HG03135 (cell line): ENCODE data around the gene SERBP1.
A peak's percentile ranks its signal among the peaks of the same experiment; 100 is the strongest.
"Not testable (repeated sequence)": the region's sequence is repeated elsewhere in the genome, so short reads cannot be mapped to it uniquely, and the experiment has no call there.

Experiments used
- ATAC-seq: cut with Tn5 transposase; IDR thresholded peaks from one replicate; pipeline ENCODE4 v1.9.1; 2021; ENCODE audit warnings: mild to moderate bottlenecking, moderate library complexity; ENCODE audit not compliant: unreplicated experiment

The SERBP1 gene

DNA sequence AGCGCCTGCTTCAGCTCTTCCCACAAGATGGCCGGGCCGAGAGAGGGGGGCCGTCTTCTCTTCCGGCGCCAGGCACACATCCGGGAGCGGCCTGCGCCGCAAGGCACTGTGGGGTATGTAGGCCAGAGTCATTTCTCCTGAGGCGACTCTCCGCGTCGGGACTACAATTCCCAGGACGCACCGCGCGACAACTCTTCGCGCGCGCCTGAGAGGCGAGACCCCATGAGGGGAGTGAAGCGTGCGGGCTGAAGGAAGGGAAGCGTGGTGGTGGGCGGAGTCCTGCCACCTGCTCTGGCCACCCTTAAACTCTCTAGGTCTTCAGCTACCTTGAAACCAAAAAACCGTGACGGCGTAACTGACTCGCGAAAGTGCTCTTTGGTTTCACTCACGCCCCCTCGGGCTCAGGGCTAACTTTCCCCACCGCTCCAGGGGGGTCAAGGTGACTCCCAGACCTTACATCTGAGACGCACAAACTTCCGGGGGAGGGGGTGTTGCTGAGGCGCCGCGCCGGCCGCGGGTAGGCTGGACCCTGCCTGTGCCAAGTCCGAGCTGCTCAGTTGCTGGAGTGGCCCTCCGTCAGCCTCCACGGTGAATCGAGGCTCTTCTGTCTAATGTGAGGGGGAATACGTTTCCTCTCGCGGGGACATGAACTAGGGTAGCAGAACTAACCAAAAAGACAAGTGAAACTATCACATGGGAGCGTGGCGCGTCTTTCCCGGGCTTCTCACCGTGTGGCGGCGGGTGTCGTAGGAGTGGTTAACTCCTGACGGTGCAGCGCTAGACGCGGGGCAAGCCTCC lies at the start of gene SERBP1:
TSS of gene SERBP1 (minus strand) at position 45 of the 798 bp plus-strand sequence. CDS start 102 bp downstream, outside the sequence.
- ATAC-seq: peak; percentile 85

DNA sequence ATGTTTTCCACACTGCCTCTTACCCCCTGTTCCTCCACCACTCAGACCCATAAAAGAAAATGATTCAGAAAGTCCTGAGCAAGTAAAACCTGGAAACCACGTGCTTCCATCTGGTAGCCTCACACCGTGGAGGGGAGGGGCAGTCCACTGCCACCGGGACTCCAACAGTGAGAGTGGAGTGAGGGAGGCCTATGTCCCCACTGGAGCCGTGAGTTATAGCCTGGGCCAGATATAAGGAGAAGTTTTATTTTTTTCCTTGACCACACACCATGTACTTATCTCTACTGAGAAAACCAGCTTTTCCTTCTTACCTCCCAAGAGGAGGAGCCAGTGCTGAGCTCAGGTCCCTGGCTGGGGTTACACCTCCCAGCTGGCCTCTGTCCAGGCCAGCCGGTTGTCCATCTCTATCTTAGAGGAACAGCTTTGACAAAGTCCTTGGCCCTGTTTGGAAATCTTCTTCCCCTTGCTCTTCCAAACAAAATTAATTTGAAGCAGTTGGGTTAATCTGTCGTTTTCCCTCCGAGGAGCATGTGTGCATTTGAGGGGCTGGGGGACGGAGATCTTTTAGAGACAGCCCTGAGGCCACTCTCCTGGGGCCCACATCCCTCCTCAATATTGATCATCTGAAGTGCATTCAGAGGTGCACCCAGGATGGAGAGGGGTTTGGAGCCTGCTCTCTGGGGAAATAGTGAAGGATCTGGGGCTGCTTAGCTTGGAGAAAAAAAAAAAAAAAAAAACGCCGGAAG lies 49.1 kb upstream of the SERBP1 start:
- ATAC-seq: no peak

DNA sequence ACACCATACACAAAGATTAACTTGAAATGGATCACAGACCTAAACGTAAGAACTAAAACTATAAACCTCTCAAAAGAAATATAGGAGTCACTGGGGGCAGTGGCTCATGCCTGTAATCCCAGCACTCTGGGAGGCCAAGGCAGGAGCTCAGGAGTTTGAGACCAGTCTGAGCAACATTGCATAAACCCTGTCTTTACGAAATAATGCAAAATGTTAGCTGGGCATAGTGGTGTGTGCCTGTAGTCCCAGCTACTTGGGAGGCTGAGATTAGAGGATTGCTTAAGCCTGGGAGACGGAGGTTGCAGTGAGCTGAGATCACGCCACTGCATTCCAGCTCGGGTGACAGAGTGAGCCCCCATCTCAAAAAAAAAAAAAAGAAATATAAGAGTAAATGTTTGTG lies 46.7 kb upstream of the SERBP1 start:
- no peak for ATAC-seq

DNA sequence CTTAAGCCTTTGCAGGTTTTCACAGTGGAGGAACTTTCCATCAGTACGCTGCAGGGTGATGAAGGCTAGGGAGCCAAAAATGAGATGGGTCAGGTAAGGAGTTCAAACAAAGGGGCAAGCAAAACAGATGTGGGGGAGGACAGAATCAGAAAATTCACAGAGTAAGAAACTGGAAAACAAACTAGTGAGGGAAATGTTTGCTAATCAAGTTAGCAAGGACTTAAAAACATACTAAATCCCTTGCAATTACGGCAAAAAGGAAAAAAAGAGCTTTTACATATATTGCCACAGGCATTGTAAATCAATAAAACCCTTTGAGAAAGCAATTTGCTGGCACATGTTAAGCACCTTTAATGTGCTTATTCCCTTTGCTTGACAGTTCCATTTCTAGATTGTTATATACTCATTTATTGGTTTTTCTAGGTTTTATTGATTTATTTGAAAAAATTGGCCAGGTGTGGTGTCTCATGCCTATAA lies 45.8 kb upstream of the SERBP1 start:
- ATAC-seq: no peak

DNA sequence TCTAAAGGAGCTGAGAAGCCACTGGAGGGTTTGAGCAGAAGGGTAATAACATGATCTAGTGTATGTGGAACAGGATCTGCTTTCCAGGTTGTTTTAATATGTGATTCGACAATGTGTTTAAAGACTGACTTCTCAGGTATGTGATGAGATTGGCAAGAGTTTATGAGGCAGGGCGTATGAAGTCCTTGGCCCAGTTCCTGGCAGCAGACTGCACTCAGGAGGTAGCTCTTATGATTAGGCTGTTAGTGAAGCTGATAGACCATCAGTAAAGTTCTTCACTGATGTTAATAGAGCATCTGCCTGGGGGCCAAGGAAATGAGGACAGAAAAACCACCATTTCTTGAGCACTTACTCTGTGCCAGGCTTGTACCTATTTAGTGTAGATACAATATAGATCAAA lies 41.9 kb upstream of the SERBP1 start:
- ATAC-seq: no peak

DNA sequence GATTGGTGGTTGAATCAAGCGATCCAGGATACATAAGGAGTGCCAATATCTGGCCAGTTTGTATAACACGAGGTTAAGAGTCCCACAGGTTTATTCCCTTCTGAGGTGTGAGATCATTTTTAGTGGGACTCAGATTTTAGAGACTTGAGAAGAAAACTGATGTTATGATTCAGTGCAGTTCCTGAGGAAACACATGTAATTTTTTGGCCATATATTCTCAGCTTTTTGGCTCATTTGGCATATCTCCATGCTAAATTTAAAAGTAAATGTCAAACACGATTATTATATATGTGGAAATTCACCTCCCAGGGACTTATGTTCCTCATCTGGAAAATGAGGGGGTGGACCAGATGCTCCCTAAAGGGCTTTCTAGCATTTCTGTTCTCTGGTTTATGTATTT lies 39.2 kb upstream of the SERBP1 start:
- ATAC-seq: no peak

DNA sequence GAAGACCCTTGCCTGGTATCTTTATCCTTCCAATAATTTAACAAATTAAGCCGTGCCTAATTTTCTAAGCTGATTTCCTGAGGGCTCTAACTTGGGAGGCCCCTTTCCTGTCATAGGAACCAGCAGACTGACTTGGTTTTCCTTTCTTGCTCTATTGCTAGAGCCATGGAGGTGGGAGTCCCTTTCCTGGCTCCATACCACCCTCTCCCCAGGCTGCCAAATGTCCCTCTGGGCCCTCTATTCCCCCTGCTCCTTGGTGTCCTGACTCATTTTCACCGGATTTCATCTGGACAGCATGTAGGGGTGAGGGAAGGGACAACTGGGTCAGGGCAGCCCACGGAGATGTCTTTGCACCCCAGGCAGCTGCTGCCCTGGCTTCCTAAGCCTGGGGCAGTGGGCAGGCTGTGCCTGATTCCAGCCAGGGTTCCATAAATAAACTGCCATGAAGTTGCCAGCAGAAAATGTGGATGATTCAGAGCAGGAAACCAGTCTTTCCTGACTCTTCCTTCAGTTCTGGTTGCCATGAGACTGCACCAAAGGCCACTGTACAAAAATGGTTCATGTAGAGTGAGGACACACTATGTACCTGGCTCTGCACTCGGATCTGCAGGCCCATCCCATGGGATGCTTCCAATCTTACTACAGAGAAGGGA lies 38.0 kb upstream of the SERBP1 start:
- ATAC-seq: no peak

DNA sequence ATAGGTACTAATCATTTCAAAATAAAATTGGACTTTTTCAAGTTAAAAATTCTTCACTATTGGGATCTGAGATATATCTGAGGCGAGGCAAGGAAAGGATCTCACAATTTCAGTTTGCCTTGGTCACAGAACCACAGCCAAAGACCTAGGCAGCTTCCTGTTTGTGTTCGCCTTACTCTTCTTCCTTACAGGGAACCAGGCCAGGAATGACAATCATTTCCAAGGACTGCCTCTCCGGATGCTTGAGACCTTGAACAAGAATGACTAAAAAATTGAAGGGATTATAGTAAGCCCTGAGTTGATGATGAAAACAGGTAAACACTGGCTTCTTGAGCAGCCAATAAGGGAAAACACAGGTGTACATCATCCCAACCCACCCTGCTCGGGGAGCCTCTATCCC lies 35.2 kb upstream of the SERBP1 start:
- ATAC-seq: no peak

DNA sequence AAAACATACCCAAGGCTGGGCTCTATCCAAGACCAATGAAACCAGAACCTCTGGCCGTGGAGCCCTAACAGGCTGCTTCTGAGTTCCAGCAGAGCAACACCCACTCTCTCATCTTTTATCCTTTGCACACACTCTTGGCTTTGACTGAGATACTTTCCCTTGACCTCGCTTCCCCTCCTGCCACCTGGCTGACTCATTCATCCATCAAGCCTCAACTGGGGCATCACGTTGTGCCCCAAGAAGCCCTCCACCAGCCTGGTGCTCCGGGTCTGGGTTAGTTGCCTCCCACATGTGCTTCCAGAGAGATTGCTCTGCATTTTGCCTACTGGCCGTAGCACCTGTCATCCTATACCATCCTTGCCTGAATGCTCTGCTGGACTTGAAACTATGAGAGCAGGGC lies 34.5 kb upstream of the SERBP1 start:
- ATAC-seq: no peak

DNA sequence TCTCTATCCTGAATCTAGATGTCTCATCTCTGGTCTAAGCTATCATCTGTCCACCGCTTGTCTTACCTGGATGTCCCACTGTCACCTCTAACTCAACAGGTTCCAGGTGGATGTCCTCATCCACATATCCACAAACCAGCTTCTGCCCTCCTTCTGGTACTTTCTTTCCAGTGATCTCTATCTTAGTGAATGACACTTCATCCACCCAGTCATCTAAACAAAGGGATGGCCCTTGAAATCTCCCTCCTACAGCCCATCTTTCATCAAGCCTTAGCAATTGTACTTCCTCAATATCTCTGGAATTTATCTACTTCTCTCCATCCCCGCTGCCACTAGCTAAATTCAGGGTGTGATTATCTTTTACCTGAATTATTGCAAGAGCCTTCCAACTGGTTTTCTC lies 33.9 kb upstream of the SERBP1 start:
- no peak for ATAC-seq

DNA sequence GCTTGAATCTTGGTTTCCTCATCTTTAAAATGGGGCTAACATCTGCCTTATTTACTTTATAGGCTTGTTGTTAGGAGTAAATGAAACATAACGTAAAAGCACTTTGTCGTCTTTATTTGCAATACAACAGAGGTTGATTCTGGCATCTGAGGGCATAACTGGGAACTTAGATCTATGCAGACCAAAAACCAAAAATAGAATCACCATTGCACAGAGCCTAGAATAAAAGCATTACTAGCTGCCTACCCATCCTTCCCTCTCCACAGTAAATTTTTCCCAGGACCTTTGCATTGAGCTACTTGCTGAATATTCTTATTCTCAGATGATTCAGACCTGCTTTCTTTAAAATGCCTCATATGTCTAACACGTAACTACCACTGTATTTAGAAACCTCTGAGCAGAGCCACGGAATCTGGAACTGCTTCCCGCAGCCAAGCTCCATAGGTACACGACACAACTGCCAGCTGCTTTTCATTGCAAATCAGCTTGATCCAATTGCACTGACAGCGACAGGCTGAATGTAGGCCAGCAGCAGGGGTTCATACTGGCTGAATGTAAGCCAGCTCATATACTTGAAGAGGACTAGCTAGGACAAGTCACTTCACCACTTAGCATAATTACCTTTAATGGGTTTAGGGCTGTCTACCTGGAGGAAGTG lies 33.2 kb upstream of the SERBP1 start:
- ATAC-seq: no peak

DNA sequence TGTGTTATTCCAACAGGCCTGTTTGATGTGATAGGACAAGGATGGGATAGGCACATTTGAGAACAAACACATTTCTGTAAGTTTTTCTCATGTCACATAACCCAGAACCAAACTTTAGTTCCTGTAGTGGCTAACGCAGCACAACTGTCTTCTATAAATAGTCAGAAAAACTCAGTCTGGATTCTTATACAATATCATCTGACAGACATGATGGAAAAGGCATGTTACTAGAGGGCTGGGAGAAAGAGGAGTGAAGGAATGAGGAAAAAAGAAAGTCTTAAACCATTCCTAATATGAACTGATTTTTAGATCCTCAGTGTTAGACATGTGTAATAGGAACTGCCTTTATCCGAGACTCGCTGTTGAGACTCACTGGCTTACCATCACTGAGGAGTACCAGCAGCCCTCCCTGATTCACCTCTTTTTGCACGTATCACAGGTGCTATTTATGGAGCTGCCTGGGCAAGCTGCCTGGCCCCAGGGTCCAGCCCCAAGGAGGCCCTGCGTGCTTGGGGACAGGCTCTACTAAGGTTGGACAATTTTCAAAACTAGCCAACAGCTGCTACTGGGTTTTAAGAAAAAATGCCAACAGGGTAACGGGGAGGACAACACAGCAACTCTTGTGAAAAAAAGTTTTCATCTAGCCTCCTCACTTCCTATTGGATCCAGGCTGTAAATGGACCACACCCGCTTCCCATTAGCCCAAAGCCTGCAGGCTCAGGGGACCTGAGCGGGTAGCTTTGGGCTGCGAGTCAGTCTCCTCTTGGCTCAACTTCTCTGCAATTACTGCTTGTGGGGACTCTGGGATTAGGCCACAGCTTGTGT lies 30.7 kb upstream of the SERBP1 start:
- no peak for ATAC-seq

DNA sequence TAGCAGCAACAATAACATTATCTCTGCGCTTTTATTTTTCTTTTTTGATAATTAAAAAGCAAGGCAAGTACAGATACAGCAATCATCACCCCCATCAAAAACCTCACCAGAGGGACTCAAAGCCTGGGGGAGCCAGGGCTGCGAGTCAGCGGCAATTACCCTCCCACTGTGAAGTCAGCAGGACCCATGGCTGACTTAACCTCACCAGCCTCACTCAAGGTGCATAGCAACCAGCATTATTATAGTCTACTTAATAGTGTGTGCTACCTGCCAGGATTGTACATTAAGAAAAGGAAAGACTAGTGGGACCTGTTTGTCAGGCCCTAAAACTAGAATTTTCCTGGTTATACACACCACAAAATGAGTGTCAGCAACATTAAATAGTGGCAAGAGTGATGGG lies 28.9 kb upstream of the SERBP1 start:
- ATAC-seq: no peak

DNA sequence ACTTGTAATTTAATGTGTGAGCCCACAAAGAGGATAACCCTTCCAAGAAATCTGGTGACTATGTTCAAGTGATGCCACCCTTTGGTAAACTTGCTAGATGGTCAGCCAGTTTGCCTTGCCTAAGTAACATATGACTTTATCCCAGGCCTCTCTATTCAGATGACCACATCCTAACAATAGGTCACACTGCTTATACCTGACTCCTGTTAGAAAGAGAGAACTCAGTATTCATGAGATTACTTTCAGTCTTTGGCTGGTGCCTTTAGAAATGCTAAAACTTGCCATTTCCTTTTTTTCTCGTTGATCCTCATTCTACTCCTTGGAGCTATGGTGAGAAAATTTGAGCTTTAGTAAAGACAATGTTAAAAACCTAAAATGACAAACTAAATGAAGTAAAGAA lies 28.5 kb upstream of the SERBP1 start:
- no peak for ATAC-seq

DNA sequence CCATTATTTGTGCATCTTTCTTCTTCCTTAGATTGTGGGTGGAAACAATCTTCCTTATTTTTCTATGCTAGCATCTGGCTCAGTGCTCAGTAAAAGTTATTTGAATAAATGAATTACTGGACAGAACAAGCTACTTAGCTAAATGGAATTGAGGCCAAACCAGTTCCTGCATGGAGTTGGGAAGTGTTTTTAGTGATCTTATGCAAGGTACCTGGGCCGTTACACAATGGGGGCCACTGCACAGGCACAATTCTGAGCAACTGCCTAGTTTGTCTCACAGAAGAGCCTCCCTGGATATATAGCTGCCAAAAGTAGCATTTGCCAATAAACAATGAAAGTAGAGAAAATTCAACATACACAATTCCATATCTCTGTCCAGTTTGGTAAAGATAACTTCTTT lies 27.0 kb upstream of the SERBP1 start:
- no peak for ATAC-seq

DNA sequence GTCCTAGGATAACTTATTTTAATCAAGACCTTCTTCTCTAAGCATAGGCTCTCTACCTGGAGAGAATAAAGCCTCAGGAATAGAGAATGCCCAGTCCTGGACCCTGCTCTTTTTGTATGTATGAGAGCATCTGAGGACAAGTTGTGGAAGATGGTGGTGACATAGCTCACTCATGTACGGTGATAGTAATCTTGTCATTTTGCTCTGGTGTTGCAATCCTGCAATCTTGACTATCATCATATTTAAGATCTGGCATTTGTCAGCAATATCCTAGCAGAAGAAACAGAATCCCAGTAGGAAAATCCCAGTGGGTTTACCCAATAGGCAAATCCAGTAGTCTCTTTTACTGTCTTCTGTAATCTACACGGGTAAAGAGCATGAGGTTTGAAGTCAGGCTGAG lies 21.6 kb upstream of the SERBP1 start:
- ATAC-seq: no peak

DNA sequence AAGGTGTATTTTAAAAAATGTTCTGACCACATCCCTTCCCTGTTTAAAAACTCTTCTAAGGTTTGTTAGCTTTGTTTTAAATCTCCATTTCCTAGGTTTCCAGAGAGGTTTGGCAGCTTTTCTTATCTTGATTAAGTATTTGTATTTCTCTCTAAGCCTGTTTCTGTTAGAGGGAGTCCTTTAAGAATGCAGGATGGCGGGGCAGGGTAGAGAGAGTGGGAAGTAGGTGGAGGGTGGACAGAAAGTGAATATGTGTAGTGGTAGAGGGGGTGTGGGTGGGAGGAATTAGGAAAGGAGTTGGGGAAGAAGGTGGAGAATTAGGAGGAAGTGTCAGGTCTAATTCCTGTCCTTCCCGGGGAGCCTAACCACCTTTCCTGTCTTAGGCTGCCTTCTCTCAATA lies 21.2 kb upstream of the SERBP1 start:
- no peak for ATAC-seq

DNA sequence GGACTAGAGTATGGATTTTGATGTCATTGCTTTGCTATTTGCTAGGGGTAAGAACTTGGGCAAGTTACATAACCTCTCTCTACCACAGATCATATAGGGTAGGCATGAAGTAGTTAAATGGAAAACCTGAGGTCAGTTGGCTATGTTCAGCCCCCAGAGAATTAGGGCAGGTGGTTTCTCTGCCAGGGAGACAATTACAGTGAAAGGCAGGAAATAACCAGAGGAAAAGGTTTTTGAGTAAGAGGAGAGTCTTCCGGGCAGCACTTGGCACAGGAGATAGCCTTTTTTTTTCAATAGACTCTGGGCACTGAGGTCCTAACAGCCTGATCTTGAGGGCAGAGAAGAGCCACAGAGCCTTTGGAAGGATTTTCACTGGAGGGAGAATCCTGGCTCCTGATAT lies 16.7 kb upstream of the SERBP1 start:
- ATAC-seq: no peak

DNA sequence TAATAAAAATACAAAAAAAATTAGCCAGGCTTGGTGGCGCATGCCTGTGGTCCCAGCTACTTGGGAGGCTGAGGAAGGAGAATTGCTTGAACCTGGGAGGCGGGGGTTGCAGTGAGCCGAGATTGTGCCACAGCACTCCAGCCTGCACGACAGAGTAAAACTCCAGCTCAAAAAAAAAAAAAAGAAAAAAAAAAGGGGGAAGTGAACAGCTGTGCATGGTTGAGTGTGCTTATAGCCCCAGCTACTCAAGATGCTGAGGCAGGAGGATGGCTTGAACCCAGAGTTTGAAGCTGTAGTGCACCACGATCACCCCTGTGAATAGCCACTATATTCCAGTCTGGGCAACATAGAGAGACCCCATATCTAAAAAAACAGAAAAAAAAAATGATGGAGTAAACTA lies 15.8 kb upstream of the SERBP1 start:
- ATAC-seq: not testable (repeated sequence)

DNA sequence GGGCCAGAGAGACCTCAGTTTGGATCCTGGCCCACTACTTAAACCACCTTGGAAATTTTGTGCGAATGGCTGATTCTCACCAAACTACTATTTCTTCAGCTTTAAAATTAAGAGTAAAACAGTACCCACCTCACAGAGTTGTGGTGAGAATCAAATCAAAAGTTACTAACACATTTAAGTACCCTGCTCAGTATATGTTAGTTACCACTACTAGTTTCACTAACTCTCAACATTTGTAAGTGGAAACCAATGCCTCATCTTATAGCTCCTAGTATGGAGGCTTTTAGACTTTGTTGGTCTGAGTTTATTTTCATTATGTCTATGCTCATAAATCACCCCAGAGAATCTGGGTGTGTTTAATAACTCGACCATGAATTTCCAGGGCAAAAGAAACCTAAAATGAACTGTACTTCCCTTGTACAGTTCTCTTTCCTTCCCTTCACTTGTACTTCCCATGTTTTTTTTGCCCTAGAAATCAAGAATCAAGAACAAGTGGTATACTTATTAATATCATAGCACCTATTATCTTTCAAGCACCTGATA lies 11.6 kb upstream of the SERBP1 start:
- no peak for ATAC-seq
